K562 (cell line): ENCODE data around the gene ATL3. TPM values are rescaled to one million over a fixed set of nuclear protein-coding genes. Genes with fewer than 3 reads are reported as not detected.

Experiments used
- ARID1B ChIP-seq: fragments of 450-650 bp; IDR thresholded peaks from 2 replicates; pipeline ENCODE4 v1.6.1; 2016; ENCODE audit warnings: antibody characterized with exemption, mild to moderate bottlenecking, inconsistent platforms
- CBFA2T2 ChIP-seq: fragments of 450-650 bp; conservative IDR thresholded peaks from 2 replicates; pipeline ENCODE4 v1.6.1; 2017; ENCODE audit warnings: mild to moderate bottlenecking
- CCNT2 ChIP-seq: IDR thresholded peaks from 2 replicates; pipeline ENCODE4 v1.6.1; 2011; ENCODE audit warnings: borderline replicate concordance, low read depth, mild to moderate bottlenecking, moderate library complexity, mixed read lengths, low read length; ENCODE audit not compliant: insufficient read length; ENCODE audit errors: extremely low read depth
- CTBP1 ChIP-seq: fragments of 450-650 bp; IDR thresholded peaks from 2 replicates; pipeline ENCODE4 v1.6.1; 2016; ENCODE audit warnings: borderline replicate concordance
- HDAC3 ChIP-seq: fragments of 450-650 bp; IDR thresholded peaks from 2 replicates; pipeline ENCODE4 v1.6.1; 2018; ENCODE audit warnings: borderline replicate concordance, mild to moderate bottlenecking, moderate library complexity; ENCODE audit not compliant: partially characterized antibody
- HNRNPLL ChIP-seq: fragments of 200-400 bp; formaldehyde crosslinking; IDR thresholded peaks from 2 replicates; pipeline ENCODE4 v1.6.1; 2017; ENCODE audit warnings: low read length, low read depth, mild to moderate bottlenecking; ENCODE audit not compliant: poor library complexity, severe bottlenecking
- KHSRP ChIP-seq: fragments of 450-650 bp; IDR thresholded peaks from 2 replicates; pipeline ENCODE4 v1.6.1; 2017
- MAFG ChIP-seq: fragments of 450-650 bp; conservative IDR thresholded peaks from 2 replicates; pipeline ENCODE4 v1.6.1; 2016; ENCODE audit warnings: missing genetic modification characterization, missing compliant biosample characterization
- MYC ChIP-seq, 2 experiments: fragments of 250-450 bp in 1 of 2; sonication (Bioruptor Pico) in 1 of 2; IDR thresholded peaks; 2 replicates each; pipeline versions ENCODE4 v1.5.1 to v1.6.1; 2012 to 2021; ENCODE audit warnings: low read depth in 2 of 2, borderline replicate concordance in 1 of 2, improper control_type of control experiment in 1 of 2, low read length in 1 of 2, mild to moderate bottlenecking in 1 of 2, moderate library complexity in 1 of 2
- NFRKB ChIP-seq: fragments of 450-650 bp; IDR thresholded peaks from 2 replicates; pipeline ENCODE4 v1.6.1; 2016; ENCODE audit warnings: low read depth
- NR2C2 ChIP-seq, 2 experiments: fragments of 200-800 bp in 1 of 2; sonication (Bioruptor generic) in 1 of 2; sonication (generic) in 1 of 2; formaldehyde crosslinking in 1 of 2; IDR thresholded peaks; 2 replicates each; pipeline versions ENCODE4 v1.6.1 to v1.8.0; 2016 to 2022; ENCODE audit warnings: mild to moderate bottlenecking in 1 of 2, missing compliant biosample characterization in 1 of 2, missing genetic modification characterization in 1 of 2, missing genetic modification reagents in 1 of 2
- POLR2G ChIP-seq: fragments of 200-400 bp; formaldehyde crosslinking; IDR thresholded peaks from 2 replicates; pipeline ENCODE4 v1.6.1; 2017; ENCODE audit warnings: low read depth, mild to moderate bottlenecking, antibody characterized with exemption, low read length, moderate library complexity
- RBFOX2 ChIP-seq: fragments of 200-400 bp; formaldehyde crosslinking; IDR thresholded peaks from 2 replicates; pipeline ENCODE4 v1.6.1; 2017; ENCODE audit warnings: low read depth, mild to moderate bottlenecking, low read length, moderate library complexity
- TAL1 ChIP-seq: fragments of 450-650 bp; IDR thresholded peaks from 2 replicates; pipeline ENCODE4 v1.6.1; 2016; ENCODE audit warnings: mild to moderate bottlenecking
- ZEB2 ChIP-seq: fragments of 450-650 bp; IDR thresholded peaks from 2 replicates; pipeline ENCODE4 v1.6.1; 2016
- ZNF282 ChIP-seq: sonication (generic); formaldehyde crosslinking; IDR thresholded peaks from 2 replicates; pipeline ENCODE4 v1.8.1; 2023; ENCODE audit warnings: missing genetic modification reagents
- ZNF395 ChIP-seq: fragments of 200-800 bp; sonication (Bioruptor generic); IDR thresholded peaks from 2 replicates; pipeline ENCODE4 v1.6.1; 2017; ENCODE audit warnings: missing genetic modification characterization, missing compliant biosample characterization
- polyA plus RNA-seq, 8 experiments: library from polyadenylated mRNA; depleted of rRNA in 4 of 8; stranded (reverse) in 5 of 8; unstranded in 3 of 8; fragments of >200 nt; fragmentation: Nextera tagmentation in 2 of 8; fragmentation: Illumina TruSeq in 1 of 8; extraction: Ambion mirVana in 2 of 8; extraction: Trizol in 1 of 8; gene quantifications; 2 replicates each; pipeline versions ENCODE4 v1.2.1 to v1.2.3, GENCODE V29; 2011 to 2014; ENCODE audit warnings: inconsistent platforms in 1 of 8, missing spikeins in 1 of 8
- total RNA-seq, 7 experiments: library from RNA; depleted of rRNA in 6 of 7; stranded (reverse); fragments of >200 nt in 6 of 7; fragmentation: Illumina TruSeq in 2 of 7; extraction: Trizol in 2 of 7; gene quantifications; 2 replicates each; pipeline versions ENCODE4 v1.2.1 to v1.2.3, GENCODE V29; 2011 to 2021; ENCODE audit warnings: low replicate concordance in 1 of 7
- TF ChIP-seq, protein P1 (sequence below): fragments of 250-450 bp; sonication (Bioruptor Pico); IDR thresholded peaks from 2 replicates; pipeline ENCODE4 v1.9.0; 2021; ENCODE audit warnings: mild to moderate bottlenecking, inconsistent platforms

Gene ATL3
- total and polyA plus RNA-seq, 9 of the 15 experiments (the other 6 are each of a cell fraction or from before 2014, with no cell fraction given) = 18.2 to 39.8 (median 23.9) TPM

GRCh38 chr11:63614136-63614671 is 57.0 kb downstream of the ATL3 start, which contains the start of gene PLAAT3 (continued):
- TF ChIP-seq NR2C2 (CRISPR knock-in tag; IDR thresholded peaks at IDR 0.05) = no peak
- peak; percentile 76 for TF ChIP-seq NR2C2 (tag; IDR thresholded peaks at IDR 0.05)
- TF ChIP-seq KHSRP = no peak
- peak; percentile 53 for TF ChIP-seq RBFOX2
- peak; percentile 90 for TF ChIP-seq CCNT2
- TF ChIP-seq HNRNPLL = no peak
- peak; percentile 52 for TF ChIP-seq CBFA2T2
- TF ChIP-seq, protein P1, sequence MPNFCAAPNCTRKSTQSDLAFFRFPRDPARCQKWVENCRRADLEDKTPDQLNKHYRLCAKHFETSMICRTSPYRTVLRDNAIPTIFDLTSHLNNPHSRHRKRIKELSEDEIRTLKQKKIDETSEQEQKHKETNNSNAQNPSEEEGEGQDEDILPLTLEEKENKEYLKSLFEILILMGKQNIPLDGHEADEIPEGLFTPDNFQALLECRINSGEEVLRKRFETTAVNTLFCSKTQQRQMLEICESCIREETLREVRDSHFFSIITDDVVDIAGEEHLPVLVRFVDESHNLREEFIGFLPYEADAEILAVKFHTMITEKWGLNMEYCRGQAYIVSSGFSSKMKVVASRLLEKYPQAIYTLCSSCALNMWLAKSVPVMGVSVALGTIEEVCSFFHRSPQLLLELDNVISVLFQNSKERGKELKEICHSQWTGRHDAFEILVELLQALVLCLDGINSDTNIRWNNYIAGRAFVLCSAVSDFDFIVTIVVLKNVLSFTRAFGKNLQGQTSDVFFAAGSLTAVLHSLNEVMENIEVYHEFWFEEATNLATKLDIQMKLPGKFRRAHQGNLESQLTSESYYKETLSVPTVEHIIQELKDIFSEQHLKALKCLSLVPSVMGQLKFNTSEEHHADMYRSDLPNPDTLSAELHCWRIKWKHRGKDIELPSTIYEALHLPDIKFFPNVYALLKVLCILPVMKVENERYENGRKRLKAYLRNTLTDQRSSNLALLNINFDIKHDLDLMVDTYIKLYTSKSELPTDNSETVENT (CRISPR knock-in tag) = 0 out of 2 replicates have a peak, but pooled peaks have one; percentile 50
- TF ChIP-seq ZNF395 (CRISPR knock-in tag) = 0 out of 2 replicates have a peak, but pooled peaks have one; percentile 48
- TF ChIP-seq POLR2G = peak; percentile 74
- TF ChIP-seq ARID1B = peak; percentile 81; the same call in 1 of the 2 replicates
- TF ChIP-seq TAL1 = peak; percentile 57; the same call in 1 of the 2 replicates
- no peak for TF ChIP-seq ZNF282 (CRISPR knock-in tag)
- peak; percentile 53 for TF ChIP-seq ZEB2
- TF ChIP-seq CTBP1 = peak; percentile 99
- peak; percentile 60; the same call in 1 of the 2 replicates for TF ChIP-seq MYC (IDR thresholded peaks at IDR 0.05; ENCODE audit: low read depth, low read length)
- no peak for TF ChIP-seq MYC (CRISPR knock-in tag; IDR thresholded peaks at IDR 0.05; ENCODE audit: borderline replicate concordance, low read depth)
- TF ChIP-seq MAFG (tag) = no peak
- TF ChIP-seq NFRKB = no peak
- TF ChIP-seq HDAC3 = no peak
